B cell (primary cell): ENCODE results near the gene PACSIN1.

Source experiments
- EZH2 ChIP-seq: IDR thresholded peaks from 2 replicates; pipeline ENCODE4 v1.6.1; 2012; ENCODE audit warnings: borderline replicate concordance, low read depth, mild to moderate bottlenecking, moderate library complexity, low read length; ENCODE audit not compliant: insufficient read depth, poor library complexity, severe bottlenecking
- TF ChIP-seq, protein P1 (sequence below): fragments of 200-600 bp; IDR thresholded peaks from one replicate; pipeline ENCODE4 v1.8.0; 2022; ENCODE audit warnings: antibody characterized with exemption, mild to moderate bottlenecking

GRCh38 chr6:34519971-34520644 lies 54.2 kb downstream of the PACSIN1 start:
- TF ChIP-seq EZH2 = no peak
- TF ChIP-seq, protein P1, sequence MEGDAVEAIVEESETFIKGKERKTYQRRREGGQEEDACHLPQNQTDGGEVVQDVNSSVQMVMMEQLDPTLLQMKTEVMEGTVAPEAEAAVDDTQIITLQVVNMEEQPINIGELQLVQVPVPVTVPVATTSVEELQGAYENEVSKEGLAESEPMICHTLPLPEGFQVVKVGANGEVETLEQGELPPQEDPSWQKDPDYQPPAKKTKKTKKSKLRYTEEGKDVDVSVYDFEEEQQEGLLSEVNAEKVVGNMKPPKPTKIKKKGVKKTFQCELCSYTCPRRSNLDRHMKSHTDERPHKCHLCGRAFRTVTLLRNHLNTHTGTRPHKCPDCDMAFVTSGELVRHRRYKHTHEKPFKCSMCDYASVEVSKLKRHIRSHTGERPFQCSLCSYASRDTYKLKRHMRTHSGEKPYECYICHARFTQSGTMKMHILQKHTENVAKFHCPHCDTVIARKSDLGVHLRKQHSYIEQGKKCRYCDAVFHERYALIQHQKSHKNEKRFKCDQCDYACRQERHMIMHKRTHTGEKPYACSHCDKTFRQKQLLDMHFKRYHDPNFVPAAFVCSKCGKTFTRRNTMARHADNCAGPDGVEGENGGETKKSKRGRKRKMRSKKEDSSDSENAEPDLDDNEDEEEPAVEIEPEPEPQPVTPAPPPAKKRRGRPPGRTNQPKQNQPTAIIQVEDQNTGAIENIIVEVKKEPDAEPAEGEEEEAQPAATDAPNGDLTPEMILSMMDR = no peak
